Activated naive CD4-positive, alpha-beta T cell treated with anti-CD3 and anti-CD28 coated beads, Interleukin-2, amount 50 U/mL, for 72 hours (primary cell): ENCODE measurements around the gene HSPB6. TPM values are rescaled to one million over a fixed set of nuclear protein-coding genes. Genes with fewer than 3 reads are reported as not detected.
A peak's percentile ranks its signal among the peaks of the same experiment; 100 is the strongest.
"Not testable (repeated sequence)": the region's sequence is repeated elsewhere in the genome, so short reads cannot be mapped to it uniquely, and the experiment has no call there.

ENCODE experiments used
- ATAC-seq, 2 donors: fragments of 150-1000 bp; cut with Tn5 transposase; 2 replicates each; pipeline ENCODE4 v1.10.0; 2021; ENCODE audit warnings: mild to moderate bottlenecking in 2 of 2, moderate library complexity in 2 of 2
- DNase-seq, 2 donors: peaks; one replicate each; pipeline ENCODE4 v3.0.0; 2021 to 2022; ENCODE audit warnings: low spot score in 2 of 2
- H3K27ac Mint-ChIP-seq, 2 donors: one replicate each; pipeline ENCODE4 v1.8.0; 2022; ENCODE audit warnings: mild to moderate bottlenecking in 2 of 2, mixed read lengths in 2 of 2
- H3K36me3 Mint-ChIP-seq, 2 donors: one replicate each; pipeline ENCODE4 v1.8.0; 2022; ENCODE audit warnings: mixed read lengths in 2 of 2
- H3K9me3 Mint-ChIP-seq, 2 donors: one replicate each; pipeline ENCODE4 v1.8.0; 2022; ENCODE audit warnings: mixed read lengths in 2 of 2
- total RNA-seq, 2 donors: library from RNA; stranded (reverse); gene quantifications; one replicate each; pipeline ENCODE4 v1.2.3, GENCODE V29; 2022

Gene HSPB6
- total RNA-seq, 2 donors from 2014 or later, result 0.32 to 0.99 TPM

DNA sequence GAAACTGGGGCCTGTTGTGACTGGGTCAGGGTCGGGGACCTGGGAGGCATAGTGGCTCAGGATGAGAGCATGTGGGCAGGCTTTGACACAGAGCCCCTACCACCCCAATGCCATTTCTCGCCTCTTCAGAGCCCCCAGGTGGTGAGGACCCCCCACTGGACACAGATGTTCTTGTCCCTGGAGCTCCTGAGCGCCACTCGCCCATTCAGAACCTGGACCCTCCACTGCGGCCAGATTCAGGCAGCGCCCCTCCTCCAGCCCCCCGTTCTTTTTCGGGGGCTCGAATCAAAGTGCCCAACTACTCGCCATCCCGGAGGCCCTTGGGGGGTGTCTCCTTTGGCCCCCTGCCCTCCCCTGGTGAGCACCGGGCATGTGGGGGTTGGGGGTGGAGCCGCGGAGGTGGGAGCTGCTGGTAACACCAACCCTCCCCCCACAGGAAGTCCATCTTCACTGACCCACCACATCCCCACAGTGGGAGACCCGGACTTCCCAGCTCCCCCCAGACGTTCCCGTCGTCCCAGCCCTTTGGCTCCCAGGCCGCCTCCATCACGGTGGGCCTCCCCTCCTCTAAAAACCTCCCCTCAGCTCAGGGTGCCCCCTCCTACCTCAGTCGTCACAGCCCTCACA, 24.9 kb downstream of the HSPB6 start:
- no peak for ATAC-seq
- Mint-ChIP-seq H3K27ac (no peak overlapping the region), H3K9me3 (no peaks in the 10 kb centered on the region), H3K36me3 (peaks cover 20 to 26% of the 10 kb centered on the region in 2 donors)
- no peak for DNase-seq

DNA sequence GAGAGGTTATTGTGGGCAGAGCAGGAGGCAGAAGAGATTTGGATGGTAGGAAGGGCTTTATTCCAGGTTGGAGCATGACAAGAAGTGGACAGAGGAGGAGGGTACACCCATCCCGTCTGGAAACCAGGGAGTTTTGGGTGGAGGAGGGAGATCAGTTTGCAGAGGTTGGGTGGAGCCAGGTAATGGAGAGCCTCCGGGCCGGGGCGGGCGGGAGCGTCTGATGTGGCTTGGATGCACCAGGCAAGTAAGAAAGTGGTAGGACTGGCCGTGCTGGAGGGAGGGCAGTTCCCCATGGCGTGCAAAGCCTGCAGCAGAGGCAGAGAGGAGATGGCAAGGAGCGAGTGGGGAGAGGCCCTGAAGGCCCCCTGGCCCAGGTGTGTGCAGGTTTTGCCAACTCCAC, 25.5 kb downstream of the HSPB6 start:
- peak overlapping the region; percentile 39 to 65 for H3K27ac Mint-ChIP-seq
- DNase-seq (no peak), ATAC-seq (no peak)
- no peaks in the 10 kb centered on the region for H3K9me3 Mint-ChIP-seq
- peaks cover 16 to 31% of the 10 kb centered on the region in 2 donors for H3K36me3 Mint-ChIP-seq

DNA sequence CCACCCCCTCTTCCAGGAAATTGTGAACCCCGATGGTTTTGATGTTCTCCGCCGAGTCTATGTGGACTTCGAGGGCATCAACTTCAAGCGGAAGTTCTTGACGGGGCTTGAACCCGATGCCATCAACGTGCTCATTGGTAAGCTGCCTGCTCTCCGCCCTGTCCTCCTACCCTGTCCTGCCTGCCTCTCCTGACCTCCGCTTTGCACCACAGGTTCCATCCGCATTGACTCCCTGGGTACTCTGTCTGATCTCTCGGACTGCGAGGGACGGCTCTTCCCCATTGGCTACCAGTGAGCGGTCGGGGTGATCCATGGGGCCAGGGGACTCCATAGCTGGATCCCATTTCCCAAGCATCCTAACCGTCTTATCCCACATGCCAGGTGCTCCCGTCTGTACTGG, 26.5 kb downstream of the HSPB6 start:
- ATAC-seq, result no peak
- H3K9me3 Mint-ChIP-seq, result no peaks in the 10 kb centered on the region

DNA sequence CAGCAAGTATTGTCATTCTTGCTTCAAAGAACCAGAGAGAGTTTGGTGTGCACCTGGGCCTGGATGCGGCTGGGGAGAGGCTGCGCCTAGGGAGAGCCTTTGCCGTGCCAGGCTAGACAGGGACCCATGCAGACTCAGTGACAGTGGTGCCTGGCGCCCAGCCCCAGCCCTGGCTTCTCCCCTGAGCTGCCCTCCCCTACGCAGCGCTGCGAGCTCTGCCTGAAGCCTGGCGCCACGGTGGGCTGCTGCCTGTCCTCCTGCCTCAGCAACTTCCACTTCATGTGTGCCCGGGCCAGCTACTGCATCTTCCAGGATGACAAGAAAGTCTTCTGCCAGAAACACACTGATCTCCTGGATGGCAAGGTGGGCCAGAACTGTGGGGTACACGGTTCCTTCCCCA, 27.1 kb downstream of the HSPB6 start:
- peak overlapping the region in 1 of 2 donors; percentile 39 for H3K27ac Mint-ChIP-seq
- ATAC-seq (no peak), DNase-seq (no peak)
- H3K36me3 Mint-ChIP-seq, result peaks cover 16 to 42% of the 10 kb centered on the region in 2 donors
- H3K9me3 Mint-ChIP-seq, result no peaks in the 10 kb centered on the region

More for the DNA sequence above, 26.5 kb downstream of the HSPB6 start:
- DNase-seq, result no peak
- peaks cover 16 to 40% of the 10 kb centered on the region in 2 donors for H3K36me3 Mint-ChIP-seq
- peak overlapping the region; percentile 39 to 65 for H3K27ac Mint-ChIP-seq

DNA sequence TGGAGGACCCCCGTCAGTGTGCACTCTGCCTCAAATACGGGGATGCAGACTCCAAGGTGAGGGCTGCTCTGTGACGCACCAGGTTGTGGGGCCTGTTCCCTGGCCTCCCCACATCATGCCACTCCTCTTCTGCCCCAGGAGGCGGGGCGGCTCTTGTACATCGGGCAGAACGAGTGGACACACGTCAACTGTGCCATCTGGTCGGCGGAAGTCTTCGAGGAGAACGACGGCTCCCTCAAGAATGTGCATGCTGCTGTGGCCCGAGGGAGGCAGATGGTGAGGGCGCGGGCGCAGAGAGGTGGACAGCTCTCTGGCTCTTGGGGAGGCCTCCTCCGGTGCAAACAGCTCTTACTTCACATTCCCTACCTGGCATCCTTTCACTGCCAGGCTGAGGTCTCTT, 27.8 kb downstream of the HSPB6 start:
- DNase-seq, result no peak
- H3K9me3 Mint-ChIP-seq, result no peaks in the 10 kb centered on the region
- H3K27ac Mint-ChIP-seq, result no peak overlapping the region
- H3K36me3 Mint-ChIP-seq, result peaks cover 16 to 39% of the 10 kb centered on the region in 2 donors
- ATAC-seq, result no peak

DNA sequence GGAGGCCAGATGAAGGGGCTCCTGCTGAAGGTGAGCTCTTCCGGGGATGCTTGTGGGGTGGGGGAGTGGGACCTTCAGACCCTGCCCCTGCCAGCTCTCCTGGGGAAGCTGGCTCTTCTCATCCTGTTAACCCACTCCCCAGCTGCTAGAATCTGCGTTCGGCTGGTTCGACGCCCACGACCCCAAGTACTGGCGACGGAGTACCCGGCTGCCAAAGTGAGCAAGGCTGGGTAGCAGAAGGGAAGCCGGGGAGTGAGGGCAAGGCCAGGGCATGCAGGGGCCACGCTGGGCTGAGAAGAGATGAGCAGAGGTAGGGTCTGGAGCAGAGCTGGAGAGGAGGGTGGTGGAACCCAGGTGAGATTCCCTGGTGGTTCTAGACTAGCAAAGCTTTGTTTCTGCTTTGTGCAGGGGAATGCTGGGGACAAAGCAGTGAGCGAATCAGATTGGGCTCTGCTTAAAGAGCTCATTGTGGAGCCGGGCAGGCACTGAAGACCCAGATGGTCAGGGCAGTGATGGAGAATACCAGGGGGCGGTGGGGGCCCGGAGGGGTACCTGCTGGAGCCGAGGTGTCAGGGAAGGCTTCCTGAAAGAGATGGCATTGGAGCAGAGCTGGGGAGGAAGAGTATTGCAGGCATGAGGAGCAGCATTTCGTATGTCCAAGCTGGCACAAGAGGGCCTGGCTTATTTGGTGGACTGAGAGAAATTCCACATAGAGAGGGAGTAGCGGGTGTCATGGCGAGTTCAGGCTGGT, 28.7 kb downstream of the HSPB6 start:
- H3K36me3 Mint-ChIP-seq, result peaks cover 16 to 43% of the 10 kb centered on the region in 2 donors
- peak overlapping the region; percentile 71 to 81 for H3K27ac Mint-ChIP-seq
- DNase-seq (no peak), ATAC-seq (no peak)
- H3K9me3 Mint-ChIP-seq, result no peaks in the 10 kb centered on the region

DNA sequence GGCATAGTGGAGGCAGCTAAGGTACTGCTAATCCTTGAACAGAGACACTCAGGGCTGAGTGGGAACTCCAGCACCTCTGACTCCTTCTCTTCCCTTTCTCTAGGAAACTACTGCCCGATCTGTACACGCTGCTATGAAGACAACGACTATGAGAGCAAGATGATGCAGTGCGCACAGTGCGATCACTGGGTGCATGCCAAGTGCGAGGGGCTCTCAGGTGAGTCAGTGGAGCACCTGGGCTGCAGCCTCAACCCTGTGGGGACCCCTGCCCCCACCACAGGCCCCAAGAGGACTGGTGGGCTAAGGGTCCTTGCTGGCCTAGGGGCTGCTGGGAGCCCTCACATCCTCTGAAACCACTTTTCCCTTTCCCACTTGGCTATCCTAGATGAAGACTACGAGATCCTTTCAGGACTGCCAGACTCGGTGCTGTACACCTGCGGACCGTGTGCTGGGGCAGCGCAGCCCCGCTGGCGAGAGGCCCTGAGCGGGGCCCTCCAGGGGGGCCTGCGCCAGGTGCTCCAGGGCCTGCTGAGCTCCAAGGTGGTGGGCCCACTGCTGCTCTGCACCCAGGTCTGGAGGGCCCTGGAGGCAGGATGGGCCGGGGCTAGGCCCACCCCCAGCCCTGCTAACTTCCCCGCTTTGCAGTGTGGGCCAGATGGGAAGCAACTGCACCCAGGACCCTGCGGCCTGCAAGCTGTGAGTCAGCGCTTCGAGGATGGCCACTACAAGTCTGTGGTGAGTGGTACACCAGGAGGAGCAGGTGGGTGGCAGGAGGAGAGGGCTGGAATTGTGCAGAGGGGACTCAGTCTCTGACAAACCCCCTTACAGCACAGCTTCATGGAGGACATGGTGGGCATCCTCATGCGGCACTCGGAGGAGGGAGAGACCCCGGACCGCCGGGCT, 29.5 kb downstream of the HSPB6 start:
- no peak for DNase-seq
- H3K36me3 Mint-ChIP-seq, result peaks cover 16 to 52% of the 10 kb centered on the region in 2 donors
- peak overlapping the region in 1 of 2 donors; percentile 74 for H3K27ac Mint-ChIP-seq
- H3K9me3 Mint-ChIP-seq, result no peaks in the 10 kb centered on the region
- ATAC-seq, result peak in 1 of 2 donors; percentile 19

DNA sequence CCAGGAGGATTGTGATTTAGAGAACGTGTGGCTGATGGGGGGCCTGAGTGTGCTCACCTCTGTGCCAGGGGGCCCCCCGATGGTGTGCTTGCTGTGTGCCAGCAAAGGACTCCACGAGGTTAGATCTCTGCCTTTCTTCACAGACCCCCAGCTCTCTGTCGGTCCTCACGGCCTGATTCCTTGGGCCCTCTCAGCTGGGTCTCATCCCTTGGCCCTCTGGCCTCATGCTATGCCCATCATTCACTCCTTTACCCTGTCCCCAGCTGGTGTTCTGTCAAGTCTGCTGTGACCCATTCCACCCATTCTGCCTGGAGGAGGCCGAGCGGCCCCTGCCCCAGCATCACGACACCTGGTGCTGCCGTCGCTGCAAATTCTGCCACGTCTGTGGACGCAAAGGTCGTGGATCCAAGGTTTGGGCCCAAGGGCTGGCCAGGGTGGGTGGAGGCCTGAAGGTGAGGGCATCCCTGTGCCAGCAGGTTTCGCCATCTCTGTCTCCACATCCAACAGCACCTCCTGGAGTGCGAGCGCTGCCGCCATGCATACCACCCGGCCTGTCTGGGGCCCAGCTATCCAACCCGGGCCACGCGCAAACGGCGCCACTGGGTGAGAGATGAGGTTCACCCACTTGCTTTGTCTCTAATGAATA, 31.5 kb downstream of the HSPB6 start:
- Mint-ChIP-seq H3K36me3 (peaks cover 5 to 52% of the 10 kb centered on the region in 2 donors), H3K9me3 (no peaks in the 10 kb centered on the region)

DNA sequence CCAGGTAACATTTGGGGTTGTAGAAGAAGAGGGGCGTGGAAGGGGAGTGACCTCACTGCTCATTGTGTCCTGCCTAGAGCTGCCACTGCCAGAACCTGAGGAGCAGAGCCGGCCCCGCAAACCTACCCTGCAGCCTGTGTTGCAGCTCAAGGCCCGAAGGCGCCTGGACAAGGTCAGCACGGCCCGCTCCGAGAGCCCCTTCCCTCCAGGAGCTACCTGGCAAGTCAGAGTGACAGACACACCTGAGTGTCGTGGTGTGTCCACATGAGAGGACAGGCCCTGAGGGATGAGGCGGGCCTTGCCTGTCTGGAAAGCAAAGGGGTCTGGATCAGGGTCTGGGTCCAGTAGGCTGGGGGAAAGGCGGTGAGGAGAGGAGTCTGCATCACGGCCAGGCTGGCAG, 32.3 kb downstream of the HSPB6 start:
- Mint-ChIP-seq H3K36me3 (peaks cover 0 to 49% of the 10 kb centered on the region in 2 donors), H3K9me3 (no peaks in the 10 kb centered on the region), H3K27ac (peak overlapping the region in 1 of 2 donors; percentile 81)
- no peak for ATAC-seq
- no peak for DNase-seq

More for the DNA sequence above, 31.5 kb downstream of the HSPB6 start:
- no peak for DNase-seq
- ATAC-seq, result no peak
- H3K27ac Mint-ChIP-seq, result peak overlapping the region; percentile 81 to 87

DNA sequence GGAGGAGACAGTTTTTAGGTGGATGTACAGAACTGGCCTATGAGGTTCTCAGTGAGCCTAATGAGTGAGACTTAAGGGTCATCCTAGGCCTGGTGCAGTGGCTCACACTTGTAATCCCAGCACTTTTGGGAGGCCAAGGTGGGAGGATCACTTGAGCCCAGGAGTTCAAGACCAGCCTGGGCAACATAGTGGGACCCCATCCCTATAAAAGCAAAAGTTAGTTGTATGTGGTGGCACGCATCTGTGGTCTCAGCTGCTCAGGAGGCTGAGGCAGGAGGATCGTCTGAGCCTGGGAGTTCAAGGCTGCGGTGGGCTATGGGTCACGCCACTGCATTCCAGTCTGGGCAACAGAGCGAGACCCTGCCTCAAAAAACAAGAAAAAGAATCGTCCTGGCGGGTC, 32.7 kb downstream of the HSPB6 start:
- H3K36me3 Mint-ChIP-seq, result peaks cover 0 to 50% of the 10 kb centered on the region in 2 donors
- DNase-seq, H3K9me3 Mint-ChIP-seq, ATAC-seq: not testable (repeated sequence)
- peak overlapping the region in 1 of 2 donors; percentile 81 for H3K27ac Mint-ChIP-seq

DNA sequence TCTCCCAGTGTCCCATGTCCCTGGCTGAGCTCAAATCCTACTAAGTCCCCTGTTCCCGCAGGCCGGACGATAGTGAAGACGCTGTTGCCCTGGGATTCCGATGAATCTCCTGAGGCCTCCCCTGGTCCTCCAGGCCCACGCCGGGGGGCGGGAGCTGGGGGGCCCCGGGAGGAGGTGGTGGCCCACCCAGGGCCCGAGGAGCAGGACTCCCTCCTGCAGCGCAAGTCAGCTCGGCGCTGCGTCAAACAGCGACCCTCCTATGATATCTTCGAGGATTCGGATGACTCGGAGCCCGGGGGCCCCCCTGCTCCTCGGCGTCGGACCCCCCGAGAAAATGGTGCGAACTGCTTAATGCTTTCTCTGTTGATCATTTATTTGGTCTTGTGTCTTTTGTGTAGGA, 33.2 kb downstream of the HSPB6 start:
- ATAC-seq (no peak), DNase-seq (no peak)
- no peaks in the 10 kb centered on the region for H3K9me3 Mint-ChIP-seq
- H3K27ac Mint-ChIP-seq, result peak overlapping the region; percentile 52 to 81
- H3K36me3 Mint-ChIP-seq, result peaks cover 0 to 51% of the 10 kb centered on the region in 2 donors

DNA sequence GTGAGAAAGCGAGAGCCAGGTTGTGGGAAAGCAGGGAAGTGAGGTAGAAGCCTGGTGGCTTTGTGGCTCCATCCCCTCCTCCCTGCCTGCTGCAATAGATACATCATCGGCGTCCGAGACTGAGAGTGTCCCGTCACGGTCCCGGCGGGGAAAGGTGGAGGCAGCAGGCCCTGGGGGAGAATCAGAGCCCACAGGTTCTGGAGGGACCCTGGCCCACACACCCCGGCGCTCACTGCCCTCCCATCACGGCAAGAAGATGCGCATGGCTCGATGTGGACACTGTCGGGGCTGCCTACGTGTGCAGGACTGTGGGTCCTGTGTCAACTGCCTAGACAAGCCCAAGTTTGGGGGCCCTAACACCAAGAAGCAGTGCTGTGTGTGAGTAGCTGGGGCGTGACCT, 33.9 kb downstream of the HSPB6 start:
- Mint-ChIP-seq H3K27ac (peak overlapping the region; percentile 82 to 89), H3K9me3 (no peaks in the 10 kb centered on the region), H3K36me3 (peaks cover 0 to 51% of the 10 kb centered on the region in 2 donors)
- ATAC-seq, result no peak
- no peak for DNase-seq

DNA sequence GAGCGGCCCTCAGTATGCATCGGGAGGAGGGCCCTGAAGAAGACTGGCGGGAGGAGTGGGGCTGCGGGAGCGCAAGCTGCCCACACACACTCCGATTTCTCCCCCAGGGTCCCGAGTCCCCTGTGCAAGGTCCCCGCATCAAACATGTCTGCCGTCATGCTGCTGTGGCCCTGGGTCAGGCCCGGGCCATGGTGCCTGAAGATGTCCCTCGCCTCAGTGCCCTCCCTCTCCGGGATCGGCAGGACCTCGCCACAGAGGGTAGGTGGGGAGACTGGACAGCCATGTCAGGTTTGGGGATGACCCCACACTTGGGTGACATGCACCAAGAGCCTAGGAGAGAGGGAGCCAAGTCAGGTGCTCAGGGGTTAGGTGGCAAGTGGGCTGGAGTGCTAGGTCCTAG, 34.4 kb downstream of the HSPB6 start:
- DNase-seq (no peak), ATAC-seq (no peak)
- H3K36me3 Mint-ChIP-seq, result peaks cover 0 to 51% of the 10 kb centered on the region in 2 donors
- H3K27ac Mint-ChIP-seq, result peak overlapping the region; percentile 82 to 89
- no peaks in the 10 kb centered on the region for H3K9me3 Mint-ChIP-seq

DNA sequence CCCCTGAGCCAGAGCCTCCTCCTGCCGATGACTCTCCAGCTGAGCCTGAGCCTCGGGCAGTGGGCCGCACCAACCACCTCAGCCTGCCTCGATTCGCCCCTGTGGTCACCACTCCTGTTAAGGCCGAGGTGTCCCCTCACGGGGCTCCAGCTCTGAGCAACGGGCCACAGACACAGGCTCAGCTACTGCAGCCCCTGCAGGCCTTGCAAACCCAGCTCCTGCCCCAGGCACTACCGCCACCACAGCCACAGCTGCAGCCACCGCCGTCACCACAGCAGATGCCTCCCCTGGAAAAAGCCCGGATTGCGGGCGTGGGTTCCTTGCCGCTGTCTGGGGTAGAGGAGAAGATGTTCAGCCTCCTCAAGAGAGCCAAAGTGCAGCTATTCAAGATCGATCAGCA, 35.5 kb downstream of the HSPB6 start:
- no peaks in the 10 kb centered on the region for H3K9me3 Mint-ChIP-seq
- peaks cover 5 to 48% of the 10 kb centered on the region in 2 donors for H3K36me3 Mint-ChIP-seq
- DNase-seq (no peak), ATAC-seq (no peak)
- H3K27ac Mint-ChIP-seq, result peak overlapping the region; percentile 74 to 89

DNA sequence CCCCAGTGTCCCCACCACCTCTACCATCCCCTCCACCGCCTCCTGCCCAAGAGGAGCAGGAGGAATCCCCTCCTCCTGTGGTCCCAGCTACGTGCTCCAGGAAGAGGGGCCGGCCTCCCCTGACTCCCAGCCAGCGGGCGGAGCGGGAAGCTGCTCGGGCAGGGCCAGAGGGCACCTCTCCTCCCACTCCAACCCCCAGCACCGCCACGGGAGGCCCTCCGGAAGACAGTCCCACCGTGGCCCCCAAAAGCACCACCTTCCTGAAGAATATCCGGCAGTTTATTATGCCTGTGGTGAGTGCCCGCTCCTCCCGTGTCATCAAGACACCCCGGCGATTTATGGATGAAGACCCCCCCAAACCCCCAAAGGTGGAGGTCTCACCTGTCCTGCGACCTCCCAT, 36.2 kb downstream of the HSPB6 start:
- Mint-ChIP-seq H3K9me3 (no peaks in the 10 kb centered on the region), H3K36me3 (peaks cover 12 to 50% of the 10 kb centered on the region in 2 donors), H3K27ac (peak overlapping the region; percentile 68 to 89)
- ATAC-seq (no peak), DNase-seq (no peak)

DNA sequence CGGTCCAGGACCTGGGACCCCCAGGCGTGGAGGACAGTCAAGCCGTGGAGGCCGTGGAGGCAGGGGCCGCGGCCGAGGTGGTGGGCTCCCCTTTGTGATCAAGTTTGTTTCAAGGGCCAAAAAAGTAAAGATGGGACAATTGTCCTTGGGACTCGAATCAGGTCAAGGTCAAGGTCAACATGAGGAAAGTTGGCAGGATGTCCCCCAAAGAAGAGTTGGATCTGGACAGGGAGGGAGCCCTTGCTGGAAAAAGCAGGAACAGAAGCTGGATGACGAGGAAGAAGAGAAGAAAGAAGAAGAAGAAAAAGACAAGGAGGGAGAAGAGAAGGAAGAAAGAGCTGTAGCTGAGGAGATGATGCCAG, 36.7 kb downstream of the HSPB6 start:
- H3K27ac Mint-ChIP-seq, result peak overlapping the region; percentile 89 to 96
- ATAC-seq (no peak), DNase-seq (no peak)
- peaks cover 18 to 48% of the 10 kb centered on the region in 2 donors for H3K36me3 Mint-ChIP-seq
- no peaks in the 10 kb centered on the region for H3K9me3 Mint-ChIP-seq
